ENCODE results near the gene PPM1E. TPM values are rescaled to one million over a fixed set of nuclear protein-coding genes. Genes with fewer than 3 reads are reported as not detected.

Gene PPM1E
- total RNA-seq, 1 experiment from 2014 or later = 7.1 TPM

DNA sequence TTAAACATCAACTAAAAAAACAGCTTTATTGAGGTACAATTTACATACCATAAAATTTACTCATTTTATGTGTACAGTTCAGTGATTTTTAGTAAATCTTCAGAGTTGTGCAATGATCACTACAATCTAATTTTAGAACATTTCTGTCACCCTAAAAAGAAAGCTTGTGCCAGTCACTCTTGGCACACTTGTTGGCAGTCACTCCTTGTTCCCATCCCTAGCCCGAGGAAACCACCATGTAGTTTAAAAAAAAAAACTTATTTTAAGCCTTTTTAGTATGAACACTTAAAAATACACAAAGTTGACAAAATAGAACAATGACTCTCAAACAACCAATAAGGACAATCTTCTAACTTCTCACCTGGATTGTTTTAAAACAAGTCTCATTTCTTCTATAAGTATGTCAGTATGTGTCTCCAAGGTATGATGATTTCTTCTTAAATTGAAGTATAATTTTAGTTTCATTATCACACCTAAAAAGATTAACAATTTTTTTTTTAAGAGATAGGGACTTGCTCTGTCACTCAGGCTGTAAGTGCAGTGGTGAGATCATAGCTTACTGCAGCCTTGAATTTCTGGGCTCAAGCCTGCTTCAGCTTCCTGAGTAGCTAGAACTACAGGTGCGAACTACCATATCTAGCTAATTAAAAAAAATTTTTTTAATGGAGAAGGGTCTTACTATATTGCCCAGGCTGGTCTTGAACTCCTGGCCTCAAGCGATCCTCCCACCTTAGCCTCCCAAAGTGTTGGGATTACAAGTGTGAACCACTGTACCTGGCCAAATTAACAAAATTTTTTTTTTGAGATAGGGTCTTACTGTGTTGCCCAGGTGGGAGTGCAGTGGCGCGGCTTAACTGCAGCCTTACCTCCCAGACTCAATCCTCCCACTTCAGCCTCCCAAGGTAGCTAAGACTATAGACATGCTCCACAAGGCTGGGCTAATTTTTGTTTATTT is 53.2 kb downstream of the PPM1E start:
- Mint-ChIP-seq H3K27ac (no peak overlapping the region), H3K9me3 (no peaks in the 10 kb centered on the region), H3K4me3 (no peak overlapping the region), H3K4me1 (no peaks in the 10 kb centered on the region), H3K36me3 (ENCODE audit: insufficient read depth in 1 of 3, low read depth in 3 of 3) (no peaks in the 10 kb centered on the region), H3K27me3 (ENCODE audit: low read depth) (no peaks in the 10 kb centered on the region)
- Histone ChIP-seq H3K27me3 (ENCODE audit: insufficient read depth, low read length) (no peaks in the 10 kb centered on the region), H3K56ac (ENCODE audit: insufficient read length, low read depth, low read length) (no peak overlapping the region), H3K23ac (ENCODE audit: insufficient read length, low read depth, low read length) (no peak overlapping the region), H3K9me3 (ENCODE audit: control insufficient read depth, low read depth, low read length) (no peaks in the 10 kb centered on the region), H2BK12ac (ENCODE audit: insufficient read length, low read depth, low read length) (no peak overlapping the region), H3K79me1 (ENCODE audit: insufficient read depth, low read depth, low read length, poor library complexity, severe bottlenecking) (no peaks in the 10 kb centered on the region), H4K8ac (replicated peaks; ENCODE audit: insufficient read length, low read depth, low read length) (no peak overlapping the region), H3K4me1 (ENCODE audit: insufficient read depth, low read length) (no peaks in the 10 kb centered on the region), H2BK15ac (ENCODE audit: low read depth, low read length) (no peak overlapping the region), H4K91ac (ENCODE audit: insufficient read length, low read depth, low read length) (no peak overlapping the region), H3K79me2 (ENCODE audit: insufficient read depth, low read length) (no peaks in the 10 kb centered on the region), H4K5ac (ENCODE audit: insufficient read length, low read depth, low read length) (no peak overlapping the region), H3T11ph (ENCODE audit: low read length) (no peak overlapping the region), H3K14ac (ENCODE audit: insufficient read depth, low read length) (no peak overlapping the region), H3K4me2 (ENCODE audit: insufficient read depth, insufficient read length, low read length) (no peak overlapping the region), H2AK5ac (ENCODE audit: insufficient read length, low read length) (no peak overlapping the region), H3K23me2 (ENCODE audit: insufficient read length, low read depth, low read length, poor library complexity, severe bottlenecking) (no peaks in the 10 kb centered on the region), H3K4ac (ENCODE audit: low read depth, low read length) (no peak overlapping the region), H3K27ac (ENCODE audit: insufficient read length, low read depth, low read length) (no peak overlapping the region), H4K20me1 (ENCODE audit: control insufficient read depth, insufficient read depth, insufficient read length) (no peaks in the 10 kb centered on the region), H3K9ac (ENCODE audit: extremely low read depth, insufficient read length, low read length) (no peak overlapping the region), H2AFZ (ENCODE audit: low read length) (no peak overlapping the region), H2BK20ac (ENCODE audit: low read depth, low read length, poor library complexity, severe bottlenecking) (no peak overlapping the region), H2BK120ac (ENCODE audit: low read depth, low read length, poor library complexity, severe bottlenecking) (no peak overlapping the region), H2BK5ac (ENCODE audit: insufficient read length, low read length) (no peak overlapping the region), H3K18ac (ENCODE audit: insufficient read length, low read depth, low read length) (no peak overlapping the region)
- no peak for TF ChIP-seq CTCF (conservative IDR thresholded peaks at IDR 0.05)
- no CpG with 5 or more reads among the region's 5 CpGs for WGBS (ENCODE audit: extremely low coverage, insufficient read length, low lambda C conversion rate)
- DNase-seq = no peak

Measured in H9 (cell line).